Measurements from ENCODE around the gene COL15A1. TPM values are rescaled to one million over a fixed set of nuclear protein-coding genes. Genes with fewer than 3 reads are reported as not detected.

The COL15A1 gene
- total and polyA plus RNA-seq, 10 donors, result 0.33 to 9.3 (median 2.1) TPM

GRCh38 chr9:98913705-98914104 lies 30.0 kb upstream of the COL15A1 start:
- TF ChIP-seq CTCF (IDR thresholded peaks at IDR 0.05 in 8 of 11, conservative IDR thresholded peaks at IDR 0.05 in 3 of 11) (no peak), POLR2A (IDR thresholded peaks at IDR 0.05) (no peak), POLR2AphosphoS5 (IDR thresholded peaks at IDR 0.05) (no peak)
- no peak overlapping the region for H3K4me3 ChIP-seq
- WGBS, 5 donors, result 90 to 96% (median 94%) methylated on average over 7 of the region's 7 CpGs
- H3K4me1 ChIP-seq, result peaks cover 0 to 24% (median 13%) of the 10 kb centered on the region in 6 donors
- H3K9me3 ChIP-seq, result no peaks in the 10 kb centered on the region
- no peaks in the 10 kb centered on the region for H3K27me3 ChIP-seq (replicated peaks in 1 of 7)
- intact Hi-C loops (cut with DNase I; ENCODE audit: low total_unique reads), result no loop called here
- no peak overlapping the region for H3K27ac ChIP-seq
- no peaks in the 10 kb centered on the region for H3K36me3 ChIP-seq
- DNase-seq, result no peak

- Histone ChIP-seq H3K4me1 (peaks cover 0 to 21% (median 13%) of the 10 kb centered on the region in 6 donors), H3K27me3 (replicated peaks in 1 of 7) (no peaks in the 10 kb centered on the region), H3K27ac (no peak overlapping the region), H3K9me3 (no peaks in the 10 kb centered on the region), H3K36me3 (no peaks in the 10 kb centered on the region), H3K4me3 (no peak overlapping the region)
- no peak for DNase-seq
- TF ChIP-seq POLR2A (IDR thresholded peaks at IDR 0.05) (no peak), CTCF (IDR thresholded peaks at IDR 0.05 in 8 of 11, conservative IDR thresholded peaks at IDR 0.05 in 3 of 11) (no peak), POLR2AphosphoS5 (IDR thresholded peaks at IDR 0.05) (no peak)
- intact Hi-C loops (cut with DNase I; ENCODE audit: low total_unique reads), result no loop called here
- 92 to 100% (median 98%) methylated on average over 3 of the region's 3 CpGs for WGBS, 5 donors
These were observed 28.1 kb upstream of the COL15A1 start for GRCh38 chr9:98915599-98915998.

GRCh38 chr9:98916660-98917059 lies 27.0 kb upstream of the COL15A1 start:
- WGBS, 5 donors, result 42 to 59% (median 51%) methylated on average over 8 to 9 of the region's 9 CpGs
- no peak for DNase-seq
- Histone ChIP-seq H3K36me3 (no peaks in the 10 kb centered on the region), H3K9me3 (no peaks in the 10 kb centered on the region), H3K4me1 (peaks cover 0 to 21% (median 13%) of the 10 kb centered on the region in 6 donors), H3K4me3 (no peak overlapping the region), H3K27ac (no peak overlapping the region), H3K27me3 (replicated peaks in 1 of 7) (no peaks in the 10 kb centered on the region)
- no peak for TF ChIP-seq CTCF (IDR thresholded peaks at IDR 0.05 in 8 of 11, conservative IDR thresholded peaks at IDR 0.05 in 3 of 11)
- no peak for TF ChIP-seq POLR2A (IDR thresholded peaks at IDR 0.05)
- no peak for TF ChIP-seq POLR2AphosphoS5 (IDR thresholded peaks at IDR 0.05)
- intact Hi-C loops (cut with DNase I; ENCODE audit: low total_unique reads), result no loop called here

GRCh38 chr9:98917746-98918487 lies 25.8 kb upstream of the COL15A1 start:
- Histone ChIP-seq H3K4me3 (no peak overlapping the region), H3K27me3 (replicated peaks in 1 of 7) (no peaks in the 10 kb centered on the region), H3K9me3 (no peaks in the 10 kb centered on the region), H3K4me1 (peaks cover 0 to 25% (median 16%) of the 10 kb centered on the region in 6 donors), H3K36me3 (no peaks in the 10 kb centered on the region), H3K27ac (no peak overlapping the region)
- intact Hi-C loops (cut with DNase I; ENCODE audit: low total_unique reads), result no loop called here
- DNase-seq, result no peak
- TF ChIP-seq POLR2AphosphoS5 (IDR thresholded peaks at IDR 0.05), result no peak
- TF ChIP-seq POLR2A (IDR thresholded peaks at IDR 0.05), result no peak
- no peak for TF ChIP-seq CTCF (IDR thresholded peaks at IDR 0.05 in 8 of 11, conservative IDR thresholded peaks at IDR 0.05 in 3 of 11)
- 67 to 81% (median 71%) methylated on average over 5 of the region's 5 CpGs for WGBS, 5 donors

Data from spleen (tissue), 11 donors.